Activated CD8-positive, alpha-beta T cell treated with anti-CD3 and anti-CD28 coated beads for 36 hours (primary cell): ENCODE measurements around the gene RAD51B. TPM values are rescaled to one million over a fixed set of nuclear protein-coding genes. Genes with fewer than 3 reads are reported as not detected.

Experiments used
- ATAC-seq: fragments of 200-7000 bp; cut with Tn5 transposase; one replicate; pipeline ENCODE4 v1.10.0; 2021; ENCODE audit warnings: mild to moderate bottlenecking, moderate library complexity
- CTCF ChIA-PET: fragments of 350-600 bp; sonication (Branson Sonifier 250); formaldehyde crosslinking; loops from one replicate; lab custom pipeline; 2021; ENCODE audit warnings: antibody characterized with exemption; lab: Charles Lee
- POLR2A ChIA-PET: fragments of 350-600 bp; sonication (Branson Sonifier 250); formaldehyde crosslinking; loops from one replicate; lab custom pipeline; 2021; ENCODE audit warnings: antibody characterized with exemption; lab: Charles Lee
- DNase-seq: peaks from one replicate; pipeline ENCODE4 v3.0.0-alpha.2; 2020
- H3K27ac Mint-ChIP-seq: one replicate; pipeline ENCODE4 v1.8.0; 2021; ENCODE audit warnings: mild to moderate bottlenecking, mixed read lengths
- H3K27me3 Mint-ChIP-seq: one replicate; pipeline ENCODE4 v1.8.0; 2021; ENCODE audit warnings: mixed read lengths
- H3K36me3 Mint-ChIP-seq: one replicate; pipeline ENCODE4 v1.8.0; 2021; ENCODE audit warnings: low read depth, mixed read lengths
- H3K4me1 Mint-ChIP-seq: one replicate; pipeline ENCODE4 v1.8.0; 2021; ENCODE audit warnings: low read depth, mixed read lengths
- H3K4me3 Mint-ChIP-seq: one replicate; pipeline ENCODE4 v1.8.0; 2021; ENCODE audit warnings: mild to moderate bottlenecking, moderate library complexity, mixed read lengths
- H3K9me3 Mint-ChIP-seq: one replicate; pipeline ENCODE4 v1.8.0; 2021; ENCODE audit warnings: mixed read lengths
- intact Hi-C: fragments of 100-400 bp; cut with micrococcal nuclease; formaldehyde crosslinking; loops from one replicate; pipeline ENCODE4 v1.10.0; 2022
- total RNA-seq, 2 experiments: library from RNA; stranded (reverse); gene quantifications; one replicate each; pipeline ENCODE4 v1.2.3, GENCODE V29; 2021
- TF ChIP-seq, protein P1 (sequence below): fragments of 200-600 bp; IDR thresholded peaks from one replicate; pipeline ENCODE4 v1.8.0; 2022; ENCODE audit warnings: antibody characterized with exemption, mild to moderate bottlenecking

RAD51B gene
- total RNA-seq, 2 experiments from 2014 or later: 38.2 to 40.6 TPM

GRCh38 chr14:68539241-68539737, 719.7 kb downstream of the RAD51B start:
- Mint-ChIP-seq H3K27me3 (no peaks in the 10 kb centered on the region), H3K4me1 (peaks cover 4% of the 10 kb centered on the region), H3K9me3 (no peaks in the 10 kb centered on the region), H3K4me3 (no peak overlapping the region), H3K36me3 (no peaks in the 10 kb centered on the region), H3K27ac (no peak overlapping the region)
- TF ChIP-seq, protein P1, sequence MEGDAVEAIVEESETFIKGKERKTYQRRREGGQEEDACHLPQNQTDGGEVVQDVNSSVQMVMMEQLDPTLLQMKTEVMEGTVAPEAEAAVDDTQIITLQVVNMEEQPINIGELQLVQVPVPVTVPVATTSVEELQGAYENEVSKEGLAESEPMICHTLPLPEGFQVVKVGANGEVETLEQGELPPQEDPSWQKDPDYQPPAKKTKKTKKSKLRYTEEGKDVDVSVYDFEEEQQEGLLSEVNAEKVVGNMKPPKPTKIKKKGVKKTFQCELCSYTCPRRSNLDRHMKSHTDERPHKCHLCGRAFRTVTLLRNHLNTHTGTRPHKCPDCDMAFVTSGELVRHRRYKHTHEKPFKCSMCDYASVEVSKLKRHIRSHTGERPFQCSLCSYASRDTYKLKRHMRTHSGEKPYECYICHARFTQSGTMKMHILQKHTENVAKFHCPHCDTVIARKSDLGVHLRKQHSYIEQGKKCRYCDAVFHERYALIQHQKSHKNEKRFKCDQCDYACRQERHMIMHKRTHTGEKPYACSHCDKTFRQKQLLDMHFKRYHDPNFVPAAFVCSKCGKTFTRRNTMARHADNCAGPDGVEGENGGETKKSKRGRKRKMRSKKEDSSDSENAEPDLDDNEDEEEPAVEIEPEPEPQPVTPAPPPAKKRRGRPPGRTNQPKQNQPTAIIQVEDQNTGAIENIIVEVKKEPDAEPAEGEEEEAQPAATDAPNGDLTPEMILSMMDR: no peak
- ChIA-PET POLR2A (no interaction called here), CTCF (interaction anchor here (0.6 kb wide), 1 partner anchor 545 kb away, joined by 4 read pairs; no protein-coding TSS in a partner anchor)
- no peak for ATAC-seq
- intact Hi-C loops: no loop called here
- no peak for DNase-seq

DNA sequence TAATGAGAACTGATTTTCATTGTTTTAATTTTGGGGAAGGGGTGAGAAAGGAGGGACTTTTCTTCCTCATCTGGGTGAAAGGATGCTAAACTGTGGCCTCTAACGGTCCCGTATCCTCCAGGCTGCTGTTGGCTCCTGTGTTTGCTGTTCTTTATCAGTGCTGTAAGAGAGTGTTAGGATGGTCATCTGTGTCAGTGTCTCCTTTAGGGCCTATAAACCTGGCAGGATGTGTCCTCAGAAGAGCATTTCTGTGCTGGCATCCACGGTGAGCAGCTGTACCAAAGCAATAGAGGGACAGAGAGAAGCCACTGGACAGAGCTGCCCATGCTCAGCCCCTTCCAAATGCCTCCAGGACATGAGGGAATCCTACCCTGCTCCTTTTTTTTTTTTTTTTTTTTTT, 720.2 kb downstream of the RAD51B start:
- Mint-ChIP-seq H3K4me3 (no peak overlapping the region), H3K27ac (no peak overlapping the region), H3K27me3 (no peaks in the 10 kb centered on the region), H3K9me3 (no peaks in the 10 kb centered on the region), H3K4me1 (peaks cover 6% of the 10 kb centered on the region), H3K36me3 (no peaks in the 10 kb centered on the region)
- POLR2A ChIA-PET: no interaction called here
- CTCF ChIA-PET: no interaction called here
- no peak for DNase-seq
- intact Hi-C loops: no loop called here
- TF ChIP-seq, protein P1: no peak
- no peak for ATAC-seq

- ChIA-PET POLR2A (interaction anchor here (0.5 kb wide), 1 partner anchor 738 kb away, joined by 3 read pairs; no protein-coding TSS in a partner anchor), CTCF (no interaction called here)
- intact Hi-C loops: no loop called here
- no peak overlapping the region for H3K27ac Mint-ChIP-seq
- DNase-seq: no peak
- ATAC-seq: no peak
- H3K36me3 Mint-ChIP-seq: no peaks in the 10 kb centered on the region
- H3K27me3 Mint-ChIP-seq: no peaks in the 10 kb centered on the region
- TF ChIP-seq, protein P1: no peak
- peaks cover 6% of the 10 kb centered on the region for H3K4me1 Mint-ChIP-seq
- H3K9me3 Mint-ChIP-seq: no peaks in the 10 kb centered on the region
- H3K4me3 Mint-ChIP-seq: no peak overlapping the region
These were observed 721.8 kb downstream of the RAD51B start for GRCh38 chr14:68541178-68541896.

GRCh38 chr14:68542346-68542745, 722.8 kb downstream of the RAD51B start:
- ATAC-seq: no peak
- H3K9me3 Mint-ChIP-seq: no peaks in the 10 kb centered on the region
- ChIA-PET POLR2A (no interaction called here), CTCF (no interaction called here)
- DNase-seq: no peak
- H3K27ac Mint-ChIP-seq: no peak overlapping the region
- intact Hi-C loops: no loop called here
- H3K4me3 Mint-ChIP-seq: no peak overlapping the region
- H3K27me3 Mint-ChIP-seq: no peaks in the 10 kb centered on the region
- H3K4me1 Mint-ChIP-seq: peaks cover 6% of the 10 kb centered on the region
- TF ChIP-seq, protein P1: no peak
- H3K36me3 Mint-ChIP-seq: no peaks in the 10 kb centered on the region

DNA sequence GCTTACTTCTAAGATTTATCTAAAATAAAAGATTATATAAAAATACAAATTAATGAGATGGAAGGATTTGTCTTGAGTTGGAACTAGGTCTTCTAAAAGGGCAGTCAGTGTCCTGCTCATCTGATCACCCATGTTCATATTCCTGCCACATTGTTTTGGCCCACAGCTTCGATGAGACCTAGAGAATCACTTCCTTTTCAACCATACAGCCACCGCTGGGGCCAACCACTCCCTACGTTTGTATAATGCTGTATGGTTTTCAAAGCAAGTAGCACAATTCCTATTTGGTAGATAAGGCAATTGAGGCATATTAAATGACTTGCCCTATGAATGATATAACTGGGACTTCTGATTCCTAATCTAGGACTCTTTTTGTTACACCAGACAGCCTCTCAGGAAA, 723.9 kb downstream of the RAD51B start:
- Mint-ChIP-seq H3K4me3 (no peak overlapping the region), H3K36me3 (no peaks in the 10 kb centered on the region), H3K27me3 (no peaks in the 10 kb centered on the region), H3K9me3 (no peaks in the 10 kb centered on the region), H3K4me1 (peaks cover 6% of the 10 kb centered on the region), H3K27ac (no peak overlapping the region)
- DNase-seq (no peak), ATAC-seq (no peak)
- POLR2A ChIA-PET: no interaction called here
- intact Hi-C loops: no loop called here
- TF ChIP-seq, protein P1: no peak
- CTCF ChIA-PET: no interaction called here
